Memory B cell (primary cell): Measurements from ENCODE around the gene SNED1.

Experiments used
- ATAC-seq: fragments of 150-1000 bp; cut with Tn5 transposase; 2 replicates; pipeline ENCODE4 v1.10.0; 2021; ENCODE audit warnings: low read depth, mild to moderate bottlenecking, moderate library complexity
- DNase-seq, 2 donors: peaks; one replicate each; pipeline ENCODE4 v3.0.0; 2022; ENCODE audit warnings: low spot score in 2 of 2
- H3K27ac Mint-ChIP-seq: one replicate; pipeline ENCODE4 v1.8.0; 2022; ENCODE audit warnings: mild to moderate bottlenecking, moderate library complexity, mixed read lengths
- H3K27me3 Mint-ChIP-seq: one replicate; pipeline ENCODE4 v1.8.0; 2022; ENCODE audit warnings: mixed read lengths
- H3K36me3 Mint-ChIP-seq: one replicate; pipeline ENCODE4 v1.8.0; 2022; ENCODE audit warnings: mild to moderate bottlenecking, mixed read lengths
- H3K4me1 Mint-ChIP-seq: one replicate; pipeline ENCODE4 v1.8.0; 2022; ENCODE audit warnings: mixed read lengths
- H3K4me3 Mint-ChIP-seq: one replicate; pipeline ENCODE4 v1.8.0; 2022; ENCODE audit warnings: mild to moderate bottlenecking, moderate library complexity, mixed read lengths
- H3K9me3 Mint-ChIP-seq: one replicate; pipeline ENCODE4 v1.8.0; 2022; ENCODE audit warnings: mixed read lengths

Gene SNED1

DNA sequence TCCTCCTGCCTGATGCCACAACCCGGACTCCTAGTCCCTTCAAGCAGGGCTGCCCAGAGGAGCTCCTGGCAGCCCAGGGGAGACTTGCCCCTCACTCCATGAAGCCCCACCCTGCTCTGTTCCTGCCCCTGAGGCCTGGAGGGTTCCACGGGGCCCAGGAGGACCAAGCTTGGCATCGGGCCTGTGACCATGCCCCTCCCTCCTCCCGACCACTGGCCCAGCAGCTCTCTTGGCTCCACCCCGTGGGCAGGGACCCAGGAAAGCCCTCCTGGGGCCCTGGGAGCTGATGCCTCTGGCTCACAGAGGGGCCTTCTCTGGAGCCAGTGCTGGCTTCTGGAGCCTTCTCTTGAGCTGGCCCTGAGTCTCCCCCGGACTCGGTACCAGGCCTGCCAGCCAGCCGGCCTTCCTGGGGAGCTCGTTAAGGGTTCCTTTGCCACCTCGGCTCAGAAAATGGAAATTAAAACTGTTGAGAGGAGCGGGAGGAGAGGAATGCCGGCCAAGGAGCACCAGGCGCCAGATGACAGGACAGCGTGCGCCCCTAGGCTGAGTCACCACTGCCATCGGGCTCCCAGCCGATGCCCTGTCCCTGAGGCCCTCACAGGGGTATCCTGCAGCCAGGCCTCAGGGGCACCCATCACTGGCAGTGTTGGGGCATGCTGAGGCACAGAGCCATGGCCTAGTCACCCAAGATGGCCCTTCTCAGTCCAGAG, 40.6 kb upstream of the SNED1 start:
- ATAC-seq (no peak), DNase-seq (no peak)
- Mint-ChIP-seq H3K4me3 (no peak overlapping the region), H3K27me3 (peaks cover 18% of the 10 kb centered on the region), H3K9me3 (no peaks in the 10 kb centered on the region), H3K36me3 (no peaks in the 10 kb centered on the region), H3K4me1 (no peaks in the 10 kb centered on the region), H3K27ac (no peak overlapping the region)

DNA sequence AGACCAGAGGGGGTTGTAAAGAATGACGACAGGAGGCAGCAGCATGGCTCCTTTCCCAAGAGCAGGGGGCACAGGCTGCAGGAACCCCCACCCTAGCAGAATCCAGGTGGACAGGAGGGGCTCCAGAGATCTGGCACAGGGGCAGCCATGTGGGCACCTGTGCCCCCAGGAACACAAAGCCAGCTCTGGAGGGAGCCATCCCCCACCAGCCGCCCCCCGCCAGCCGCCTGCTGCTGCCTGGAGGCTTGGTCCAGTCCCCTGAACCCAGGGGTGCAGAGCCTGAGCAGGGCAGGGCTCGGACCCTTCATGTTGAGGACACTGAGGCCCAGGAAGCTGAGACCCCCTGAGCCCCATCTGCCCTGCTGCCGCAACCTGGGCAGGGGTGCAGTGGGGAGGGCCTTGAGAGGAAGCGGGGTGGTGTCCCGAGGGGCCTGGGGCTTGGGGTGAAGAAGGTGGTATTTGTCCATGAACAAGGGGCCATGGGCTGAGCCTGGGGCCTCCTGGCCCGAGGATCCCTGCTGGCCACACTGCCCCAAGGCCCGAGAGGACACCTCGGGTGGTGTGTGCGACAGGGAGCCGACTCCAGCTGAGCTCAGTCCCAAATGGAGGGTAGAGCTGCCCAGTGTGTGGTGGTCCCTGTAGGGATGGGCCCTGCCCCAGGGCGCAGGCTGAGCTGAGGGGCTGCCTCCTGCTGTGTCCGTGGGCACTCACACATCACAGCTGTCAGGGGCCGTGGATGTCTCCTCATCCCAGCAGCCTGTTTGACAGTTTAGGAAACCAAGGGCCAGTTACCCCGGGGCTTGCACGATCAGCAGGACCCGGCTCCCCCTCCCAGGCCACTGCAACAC, 39.8 kb upstream of the SNED1 start:
- Mint-ChIP-seq H3K27me3 (peaks cover 18% of the 10 kb centered on the region), H3K4me1 (no peaks in the 10 kb centered on the region), H3K36me3 (no peaks in the 10 kb centered on the region), H3K27ac (no peak overlapping the region), H3K4me3 (no peak overlapping the region), H3K9me3 (no peaks in the 10 kb centered on the region)
- ATAC-seq, result no peak
- DNase-seq, result no peak

GRCh38 chr2:240959214-240959940, 39.0 kb upstream of the SNED1 start:
- H3K27ac Mint-ChIP-seq, result no peak overlapping the region
- DNase-seq (no peak), ATAC-seq (no peak)
- no peaks in the 10 kb centered on the region for H3K36me3 Mint-ChIP-seq
- peaks cover 19% of the 10 kb centered on the region for H3K27me3 Mint-ChIP-seq
- H3K4me3 Mint-ChIP-seq, result no peak overlapping the region
- no peaks in the 10 kb centered on the region for H3K9me3 Mint-ChIP-seq
- H3K4me1 Mint-ChIP-seq, result no peaks in the 10 kb centered on the region

DNA sequence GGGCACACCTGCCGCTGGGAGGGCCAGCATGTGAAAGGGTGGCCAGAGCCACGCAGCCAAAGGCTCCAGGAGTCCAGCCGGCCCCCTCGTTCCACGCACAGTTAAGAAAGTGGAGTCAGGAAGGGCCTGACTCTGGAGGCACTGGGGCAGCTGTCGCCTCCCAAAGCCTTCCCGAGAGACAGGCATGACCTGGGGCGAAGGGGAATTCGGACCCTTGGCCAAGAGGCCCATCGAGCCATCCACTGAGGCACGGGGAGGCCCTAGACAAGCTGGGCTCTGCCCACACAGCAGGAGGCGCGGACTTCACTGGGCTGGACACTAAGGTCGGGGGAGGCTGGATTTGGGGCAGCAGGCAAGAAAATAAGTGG, 38.5 kb upstream of the SNED1 start:
- no peaks in the 10 kb centered on the region for H3K9me3 Mint-ChIP-seq
- H3K27me3 Mint-ChIP-seq, result peaks cover 19% of the 10 kb centered on the region
- H3K36me3 Mint-ChIP-seq, result no peaks in the 10 kb centered on the region
- H3K27ac Mint-ChIP-seq, result peak overlapping the region; percentile 65
- no peak for ATAC-seq
- no peak overlapping the region for H3K4me3 Mint-ChIP-seq
- no peak for DNase-seq
- H3K4me1 Mint-ChIP-seq, result no peaks in the 10 kb centered on the region

GRCh38 chr2:240960309-240960970, 38.0 kb upstream of the SNED1 start:
- Mint-ChIP-seq H3K4me1 (no peaks in the 10 kb centered on the region), H3K27me3 (peaks cover 15% of the 10 kb centered on the region), H3K4me3 (no peak overlapping the region), H3K9me3 (no peaks in the 10 kb centered on the region), H3K36me3 (no peaks in the 10 kb centered on the region), H3K27ac (peak overlapping the region; percentile 65)
- ATAC-seq (no peak), DNase-seq (no peak)

DNA sequence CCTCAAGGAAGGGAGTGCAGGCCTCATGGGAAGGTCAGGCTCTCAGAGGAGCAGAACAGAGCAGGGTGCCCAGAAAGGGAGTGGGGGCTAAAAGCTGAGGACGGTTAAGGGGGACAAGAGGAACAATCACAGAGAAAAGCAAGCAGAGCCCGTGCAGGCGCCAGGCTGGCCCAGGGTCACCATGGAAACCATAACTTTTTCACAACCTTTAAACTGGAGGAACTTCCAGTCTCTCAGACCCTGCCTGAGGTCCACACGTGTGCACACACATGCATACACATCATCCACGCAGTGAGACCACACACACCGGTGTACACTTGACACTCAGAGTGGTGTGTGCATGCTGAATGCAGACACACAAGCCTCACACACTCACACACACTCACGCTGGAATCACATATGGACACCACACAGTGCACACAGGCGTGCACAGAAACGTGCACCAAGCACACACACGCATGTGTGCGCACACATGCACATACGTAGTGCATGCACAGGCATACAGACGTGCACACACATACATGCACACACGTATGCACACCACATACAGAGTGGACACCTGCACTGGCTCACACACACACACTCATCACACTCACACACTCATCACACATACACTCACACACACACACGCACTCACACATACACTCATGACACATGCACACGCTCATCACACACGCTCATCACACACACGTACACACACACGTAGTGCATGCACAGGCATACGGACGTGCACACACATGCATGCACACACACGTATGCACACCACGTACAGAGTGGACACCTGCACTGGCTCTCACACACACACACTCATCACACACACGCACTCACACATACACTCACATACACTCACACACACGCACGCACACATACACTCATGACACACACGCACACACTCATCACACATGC, 37.2 kb upstream of the SNED1 start:
- DNase-seq (no peak), ATAC-seq (no peak)
- no peaks in the 10 kb centered on the region for H3K4me1 Mint-ChIP-seq
- H3K27ac Mint-ChIP-seq, result no peak overlapping the region
- no peaks in the 10 kb centered on the region for H3K36me3 Mint-ChIP-seq
- H3K27me3 Mint-ChIP-seq, result peaks cover 14% of the 10 kb centered on the region
- H3K4me3 Mint-ChIP-seq, result no peak overlapping the region
- H3K9me3 Mint-ChIP-seq, result no peaks in the 10 kb centered on the region

- H3K4me3 Mint-ChIP-seq, result no peak overlapping the region
- H3K27me3 Mint-ChIP-seq, result peaks cover 10% of the 10 kb centered on the region
- H3K4me1 Mint-ChIP-seq, result no peaks in the 10 kb centered on the region
- no peak for DNase-seq
- no peaks in the 10 kb centered on the region for H3K36me3 Mint-ChIP-seq
- no peak for ATAC-seq
- H3K9me3 Mint-ChIP-seq, result no peaks in the 10 kb centered on the region
- no peak overlapping the region for H3K27ac Mint-ChIP-seq
Measured at GRCh38 chr2:240961910-240962299, 36.5 kb upstream of the SNED1 start.

DNA sequence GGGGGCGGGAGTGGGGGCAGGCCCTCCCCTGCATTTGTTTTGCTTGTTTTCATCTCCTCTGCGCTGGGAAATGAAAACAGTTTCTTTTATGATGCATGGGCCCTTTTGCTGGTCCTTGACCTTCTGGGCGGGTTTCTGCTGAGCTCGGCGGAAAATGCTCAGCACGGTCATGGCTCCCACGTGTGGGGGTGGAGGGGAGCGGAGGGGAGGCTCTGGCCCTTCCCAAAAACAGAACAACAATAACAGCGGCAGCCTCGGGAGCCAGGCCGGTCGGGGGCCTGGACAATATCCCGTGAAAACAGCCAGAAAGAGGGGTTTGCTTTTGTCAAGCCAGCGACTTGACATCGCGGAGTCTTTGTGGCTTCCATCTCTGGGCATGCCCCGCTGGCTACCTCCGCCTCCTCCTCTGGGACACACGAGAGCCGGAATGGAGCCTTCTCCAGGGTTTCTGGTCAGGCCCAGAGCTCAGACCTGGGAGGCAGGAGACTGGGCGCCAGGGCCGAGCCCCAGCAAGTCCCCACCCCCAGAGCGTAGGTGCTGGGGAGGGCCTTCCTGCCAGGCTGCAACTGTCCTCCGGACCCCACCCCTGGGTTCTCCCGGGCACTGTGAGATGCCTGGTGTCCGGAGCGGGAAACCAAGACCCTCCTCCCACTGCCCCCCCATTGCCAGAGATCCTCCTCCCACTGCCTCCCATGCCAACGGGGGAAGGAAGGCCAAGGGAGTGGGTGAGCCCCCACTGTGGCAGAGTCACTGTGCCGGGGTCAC, 35.9 kb upstream of the SNED1 start:
- Mint-ChIP-seq H3K4me1 (no peaks in the 10 kb centered on the region), H3K9me3 (no peaks in the 10 kb centered on the region), H3K27ac (no peak overlapping the region), H3K27me3 (peaks cover 10% of the 10 kb centered on the region), H3K36me3 (no peaks in the 10 kb centered on the region), H3K4me3 (no peak overlapping the region)
- DNase-seq, result no peak
- ATAC-seq, result no peak

- H3K27me3 Mint-ChIP-seq, result peaks cover 10% of the 10 kb centered on the region
- no peaks in the 10 kb centered on the region for H3K36me3 Mint-ChIP-seq
- no peaks in the 10 kb centered on the region for H3K4me1 Mint-ChIP-seq
- ATAC-seq (no peak), DNase-seq (no peak)
- no peaks in the 10 kb centered on the region for H3K9me3 Mint-ChIP-seq
- no peak overlapping the region for H3K27ac Mint-ChIP-seq
- H3K4me3 Mint-ChIP-seq, result no peak overlapping the region
Measured at GRCh38 chr2:240963065-240963867, 35.2 kb upstream of the SNED1 start.

- peak in 1 of 2 donors; percentile 11 for DNase-seq
- no peaks in the 10 kb centered on the region for H3K36me3 Mint-ChIP-seq
Measured at GRCh38 chr2:240963868-240964703, 34.3 kb upstream of the SNED1 start.

GRCh38 chr2:240964704-240965295, 33.6 kb upstream of the SNED1 start:
- Mint-ChIP-seq H3K9me3 (no peaks in the 10 kb centered on the region), H3K4me3 (no peak overlapping the region)
- no peak for DNase-seq

More at GRCh38 chr2:240963868-240964703, 34.3 kb upstream of the SNED1 start:
- peaks cover 10% of the 10 kb centered on the region for H3K27me3 Mint-ChIP-seq
- H3K9me3 Mint-ChIP-seq, result no peaks in the 10 kb centered on the region
- no peaks in the 10 kb centered on the region for H3K4me1 Mint-ChIP-seq
- H3K4me3 Mint-ChIP-seq, result no peak overlapping the region
- ATAC-seq, result no peak
- H3K27ac Mint-ChIP-seq, result peak overlapping the region; percentile 35

More at GRCh38 chr2:240964704-240965295, 33.6 kb upstream of the SNED1 start:
- Mint-ChIP-seq H3K27ac (no peak overlapping the region), H3K4me1 (no peaks in the 10 kb centered on the region), H3K36me3 (no peaks in the 10 kb centered on the region), H3K27me3 (peaks cover 5% of the 10 kb centered on the region)
- ATAC-seq, result no peak
